Stimulated activated CD4-positive, alpha-beta T cell treated with anti-CD3 and anti-CD28 coated beads, Interleukin-1b, Interleukin-23, amount 100 ng/mL, for 24 hours (primary cell): Measurements from ENCODE around the gene FPR3.

Experiments used
- DNase-seq, 4 experiments: peaks; one replicate each; pipeline ENCODE4 v3.0.0-alpha.2; 2020; ENCODE audit warnings: low read depth in 4 of 4, low spot score in 1 of 4

The FPR3 gene

DNA sequence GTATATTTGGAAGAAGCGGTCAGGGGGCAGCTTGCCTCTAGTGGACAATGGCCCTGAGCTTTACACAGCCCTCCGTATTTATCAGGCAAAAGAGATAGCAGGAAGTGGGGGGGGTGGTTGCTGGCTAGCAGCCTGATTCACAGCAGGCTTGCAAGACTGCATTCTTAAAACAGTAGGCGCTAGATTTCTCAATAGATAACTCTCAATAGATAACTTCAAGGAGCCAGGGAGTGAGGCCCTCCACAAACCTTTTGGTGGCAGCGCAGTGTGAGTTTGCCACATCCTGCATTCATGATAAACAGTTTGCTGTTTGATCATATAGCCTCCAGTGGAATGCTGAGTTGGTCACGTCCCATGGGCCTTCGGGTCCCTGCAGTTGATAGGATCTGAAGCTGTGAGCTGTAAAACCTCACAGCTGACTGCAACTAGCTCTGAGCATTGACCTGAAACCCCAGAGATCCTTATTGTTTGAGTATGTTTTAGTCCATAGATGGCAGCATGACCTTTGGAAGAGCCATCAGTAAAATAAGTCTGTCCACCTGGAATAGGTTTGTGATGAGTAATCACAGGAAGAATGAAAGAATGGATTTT, 12.2 kb downstream of the FPR3 start:
- DNase-seq: no peak

DNA sequence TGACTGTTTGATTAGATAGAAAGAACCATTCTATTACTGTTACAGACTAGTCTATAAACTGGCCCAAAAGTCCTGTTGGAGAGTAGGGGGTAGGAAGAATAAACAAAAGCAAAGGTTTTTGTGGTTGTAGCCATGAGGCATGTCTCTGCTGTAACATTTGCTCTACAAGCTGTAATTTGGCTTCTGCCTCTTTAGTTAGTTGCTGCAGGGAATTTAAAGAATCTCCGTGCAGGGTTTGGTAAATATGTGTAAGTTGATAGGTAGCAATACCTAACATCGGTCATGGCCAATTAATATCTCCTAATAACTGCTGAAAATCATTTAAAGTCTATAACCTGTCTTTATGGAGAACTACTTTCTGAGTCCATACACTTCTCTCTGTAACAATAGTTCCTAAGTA, 13.0 kb downstream of the FPR3 start:
- DNase-seq: no peak

DNA sequence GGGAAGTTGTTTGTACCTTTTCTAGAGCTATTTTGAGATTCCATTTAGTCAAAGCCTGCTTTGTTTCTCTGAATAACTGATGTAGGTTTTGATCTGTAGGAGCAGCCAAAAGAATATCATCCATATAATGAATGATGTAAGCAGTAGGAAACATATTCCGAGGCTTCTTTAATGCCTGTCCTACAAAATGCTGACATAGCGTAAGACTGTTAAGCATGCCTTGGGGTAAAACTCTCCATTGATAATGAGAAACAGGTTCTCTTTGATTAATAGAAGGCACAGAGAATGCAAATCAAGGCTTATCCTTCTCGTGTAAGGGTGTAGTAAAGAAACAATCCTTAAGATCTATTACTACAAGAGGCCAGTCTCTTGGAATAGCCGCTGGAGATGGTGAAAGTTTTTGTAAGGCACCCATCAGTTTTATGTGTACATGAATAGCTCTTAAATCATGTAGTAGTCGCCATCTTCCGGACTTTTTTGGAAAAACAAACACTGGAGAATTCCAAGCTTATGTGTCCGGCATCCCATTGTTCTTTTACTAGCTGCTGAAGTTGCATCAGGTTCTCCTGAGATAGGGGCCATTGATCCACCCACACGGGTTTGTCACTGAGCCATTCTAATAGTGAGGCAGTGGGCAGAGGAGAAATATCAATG, 13.5 kb downstream of the FPR3 start:
- no peak for DNase-seq

DNA sequence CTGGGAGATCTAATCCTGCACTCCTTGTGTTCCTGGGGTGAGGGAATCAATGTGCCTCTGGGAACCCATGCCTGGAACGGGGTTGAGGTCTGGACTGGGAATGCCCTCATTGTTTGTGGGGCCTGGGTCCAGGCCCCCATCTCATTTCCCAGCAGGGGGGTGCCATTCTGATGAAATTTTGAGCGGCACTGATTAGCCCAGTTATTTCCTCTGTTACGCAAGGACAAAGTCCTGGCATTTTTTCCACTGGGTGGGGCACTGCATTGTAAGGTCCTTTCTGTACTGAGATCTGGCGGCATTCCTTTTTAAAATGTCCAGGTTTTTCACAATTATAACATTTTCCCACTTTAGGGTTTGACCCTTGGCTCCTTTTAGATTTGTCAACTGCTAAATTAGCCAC, 14.8 kb downstream of the FPR3 start:
- DNase-seq: no peak

DNA sequence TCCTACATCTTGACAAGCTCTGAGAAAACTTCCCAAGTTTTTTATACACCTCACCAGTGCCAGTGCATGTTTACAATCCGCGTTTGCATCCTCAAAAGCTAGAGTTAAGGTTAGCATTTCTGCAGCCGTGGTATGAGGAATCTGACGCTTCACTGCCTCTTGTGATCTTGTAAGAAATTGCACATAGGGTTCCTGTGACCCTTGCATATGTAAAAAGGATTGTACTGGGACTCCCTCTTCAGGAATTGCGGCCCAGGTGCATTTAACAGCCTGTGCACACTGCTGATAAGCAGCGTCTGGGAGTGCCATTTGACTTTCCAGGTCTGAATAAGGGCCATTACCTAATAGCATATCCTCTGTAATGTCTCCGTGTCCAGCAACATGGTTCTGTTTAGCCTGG, 15.3 kb downstream of the FPR3 start:
- no peak for DNase-seq

DNA sequence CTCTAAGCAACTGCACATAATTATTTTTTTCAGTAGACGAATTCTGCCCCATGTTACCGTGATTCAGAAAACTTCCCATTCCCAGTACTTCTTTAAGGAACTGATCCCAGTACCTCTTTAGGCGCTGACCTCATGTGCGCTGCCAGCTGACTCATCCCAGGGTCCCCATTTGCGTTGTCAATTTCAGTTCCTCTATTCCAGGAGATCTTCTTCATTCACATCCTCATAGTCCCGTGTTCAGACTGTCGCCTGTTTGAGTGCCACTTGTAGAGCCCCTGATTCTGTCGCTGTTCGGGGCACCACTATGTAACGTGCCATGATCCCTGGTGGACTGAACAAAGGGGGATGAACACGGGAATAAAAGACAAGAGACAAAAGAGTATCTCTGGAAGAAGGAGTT, 16.4 kb downstream of the FPR3 start:
- no peak for DNase-seq

DNA sequence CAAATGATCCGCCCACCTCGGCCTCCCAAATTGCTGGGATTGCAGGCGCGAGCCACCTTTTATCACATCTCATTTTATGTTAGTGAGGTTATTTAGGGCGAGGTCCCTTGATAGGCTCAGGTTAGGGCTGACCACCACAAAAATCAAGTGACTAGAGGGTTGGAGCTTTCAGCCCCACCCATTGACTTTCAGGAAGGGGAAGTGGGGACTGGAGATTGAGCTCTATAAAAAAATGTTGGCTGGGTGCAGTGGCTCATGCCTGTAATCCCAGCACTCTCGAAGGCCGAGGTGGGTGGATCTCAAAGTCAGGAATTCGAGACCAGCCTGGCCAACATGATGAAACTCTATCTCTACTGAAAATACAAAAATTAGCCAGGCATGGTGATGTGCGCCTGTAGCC, 20.1 kb downstream of the FPR3 start:
- DNase-seq: no peak

DNA sequence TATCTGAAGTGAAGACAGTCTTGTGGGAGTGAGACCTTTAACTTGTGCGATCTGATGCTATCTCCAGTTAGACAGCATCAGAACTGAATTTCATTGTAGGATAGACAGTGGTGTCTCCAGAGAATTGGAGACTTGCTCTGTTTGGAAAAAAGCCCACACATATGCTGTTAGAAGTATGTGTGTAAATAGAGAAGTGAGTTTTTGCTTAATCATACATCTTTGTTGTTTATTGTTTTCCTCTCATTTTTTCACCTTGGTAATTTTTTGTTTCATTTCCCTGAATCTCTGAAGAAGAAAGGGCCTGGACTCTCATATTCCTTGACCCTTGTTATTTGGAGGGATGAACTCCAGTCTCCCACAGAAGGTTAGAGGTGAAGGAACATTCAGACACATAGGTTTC, 21.8 kb downstream of the FPR3 start:
- no peak for DNase-seq

DNA sequence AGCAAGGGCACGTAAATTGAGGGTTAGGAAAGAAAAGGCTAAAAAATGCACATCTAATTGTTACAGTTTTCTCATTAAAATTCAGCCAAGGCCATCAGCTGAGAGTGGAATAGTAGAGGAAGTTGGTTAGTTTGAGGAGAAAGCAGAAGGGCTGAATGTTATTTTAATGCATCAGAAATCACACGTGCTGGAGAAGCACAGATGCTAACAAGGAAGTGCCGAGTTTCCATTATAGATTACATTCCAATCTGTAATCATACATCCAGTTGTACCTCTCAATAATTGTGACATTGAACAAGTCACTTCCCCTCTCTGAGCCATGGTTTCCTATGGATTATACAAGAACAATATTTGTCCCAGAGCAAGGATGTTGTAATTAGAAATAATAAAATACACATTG, 25.1 kb downstream of the FPR3 start:
- DNase-seq: no peak

DNA sequence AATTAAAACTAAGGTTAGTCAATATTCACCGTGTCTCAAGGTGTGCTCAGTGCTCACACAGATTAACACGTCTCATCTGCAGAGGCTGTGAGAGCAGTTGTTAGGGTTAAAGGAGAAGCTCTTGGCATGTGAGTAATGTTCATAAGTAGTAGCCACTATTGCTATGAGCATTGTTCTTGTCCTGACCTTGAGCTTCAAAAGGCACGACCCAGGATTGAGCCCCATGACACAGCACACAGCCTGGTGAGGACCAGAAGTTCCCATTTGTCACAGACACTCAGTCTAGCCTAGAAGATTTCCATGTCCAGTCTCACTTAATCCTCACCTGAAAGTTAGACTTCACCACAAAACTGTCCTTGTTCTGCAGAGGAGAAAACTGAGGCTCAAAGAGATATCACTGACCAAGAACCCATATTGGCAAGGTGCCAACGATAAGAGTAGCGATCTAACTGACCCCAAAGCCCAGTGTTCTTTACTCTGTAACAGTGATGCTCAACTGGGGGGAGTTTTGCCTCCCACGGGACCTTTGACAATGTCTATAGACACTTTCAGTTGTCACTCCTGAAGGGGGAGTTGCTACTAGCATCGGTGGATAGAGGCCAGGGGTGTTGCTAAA, 26.0 kb downstream of the FPR3 start:
- DNase-seq: no peak

DNA sequence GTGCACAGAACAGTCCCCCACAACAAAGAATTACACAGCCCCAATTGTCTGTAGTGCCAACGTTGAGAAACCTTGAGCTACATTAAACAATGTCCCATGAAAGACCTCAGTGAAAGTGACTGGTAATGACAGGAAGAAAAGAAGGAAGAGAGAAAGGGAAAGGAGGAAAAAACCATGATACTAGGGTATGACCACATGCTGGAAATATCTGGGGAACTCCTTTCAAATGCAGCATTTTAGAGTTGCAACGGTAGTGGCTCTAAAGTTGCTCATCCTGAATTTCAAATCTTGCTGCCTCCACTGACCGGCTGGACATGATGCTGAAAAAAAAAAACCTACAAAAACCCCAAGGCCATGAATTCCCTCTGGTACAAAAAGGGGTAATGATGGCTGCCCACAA, 26.5 kb downstream of the FPR3 start:
- DNase-seq: no peak

DNA sequence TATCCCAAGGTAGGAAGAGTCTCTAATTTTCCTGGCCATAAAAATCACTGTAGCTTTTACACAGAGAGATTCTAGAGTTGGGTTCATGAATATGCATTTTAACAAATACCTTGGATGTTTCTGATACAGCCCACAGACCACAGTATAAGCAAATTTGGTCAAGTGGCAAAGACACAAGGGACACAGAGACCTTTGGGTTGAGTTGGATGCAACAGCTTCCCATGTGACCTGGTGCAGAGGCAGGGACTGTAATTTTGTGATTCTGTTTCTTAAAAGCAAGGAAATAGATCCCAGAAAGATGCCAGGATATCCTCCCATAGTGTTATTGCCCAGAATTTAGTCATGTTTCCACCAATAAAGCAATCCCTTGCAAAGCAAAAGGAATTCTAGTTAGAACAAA, 27.0 kb downstream of the FPR3 start:
- no peak for DNase-seq

DNA sequence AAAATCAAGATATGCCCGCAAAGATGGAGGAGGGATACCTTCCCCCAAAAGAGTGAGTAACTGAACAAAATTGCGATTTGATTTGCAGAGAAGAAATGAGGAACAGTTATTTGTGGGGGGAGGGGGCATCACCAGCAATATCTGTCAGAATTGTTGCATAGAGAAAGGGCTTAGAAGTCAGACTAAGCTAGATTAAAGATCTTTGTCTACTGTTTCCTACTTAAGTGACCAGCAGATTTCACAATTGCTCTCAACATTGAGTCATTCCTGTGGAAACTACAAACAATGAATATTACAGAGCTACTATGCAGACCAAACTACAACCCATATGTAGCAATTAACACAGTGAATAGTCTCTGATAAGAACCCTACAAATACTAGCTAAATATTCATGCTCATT, 27.4 kb downstream of the FPR3 start:
- no peak for DNase-seq

DNA sequence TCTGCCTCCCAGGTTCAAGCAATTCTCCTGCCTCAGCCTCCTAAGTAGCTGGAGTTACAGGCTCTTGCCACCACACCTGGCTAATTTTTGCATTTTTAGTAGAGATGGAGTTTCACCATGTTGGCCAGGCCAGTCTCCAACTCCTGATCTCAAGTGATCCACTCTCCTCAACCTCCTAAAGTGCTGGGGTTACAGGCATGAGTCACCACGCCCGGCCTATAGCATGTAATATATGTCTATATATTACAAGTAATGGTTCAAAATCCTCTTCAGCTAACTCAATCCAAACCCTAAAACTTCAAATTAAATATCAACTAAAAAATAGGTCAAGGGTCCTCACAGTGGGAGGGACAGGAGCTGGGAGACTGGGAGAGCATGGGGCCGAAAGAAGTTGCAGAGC, 28.0 kb downstream of the FPR3 start:
- DNase-seq: no peak

DNA sequence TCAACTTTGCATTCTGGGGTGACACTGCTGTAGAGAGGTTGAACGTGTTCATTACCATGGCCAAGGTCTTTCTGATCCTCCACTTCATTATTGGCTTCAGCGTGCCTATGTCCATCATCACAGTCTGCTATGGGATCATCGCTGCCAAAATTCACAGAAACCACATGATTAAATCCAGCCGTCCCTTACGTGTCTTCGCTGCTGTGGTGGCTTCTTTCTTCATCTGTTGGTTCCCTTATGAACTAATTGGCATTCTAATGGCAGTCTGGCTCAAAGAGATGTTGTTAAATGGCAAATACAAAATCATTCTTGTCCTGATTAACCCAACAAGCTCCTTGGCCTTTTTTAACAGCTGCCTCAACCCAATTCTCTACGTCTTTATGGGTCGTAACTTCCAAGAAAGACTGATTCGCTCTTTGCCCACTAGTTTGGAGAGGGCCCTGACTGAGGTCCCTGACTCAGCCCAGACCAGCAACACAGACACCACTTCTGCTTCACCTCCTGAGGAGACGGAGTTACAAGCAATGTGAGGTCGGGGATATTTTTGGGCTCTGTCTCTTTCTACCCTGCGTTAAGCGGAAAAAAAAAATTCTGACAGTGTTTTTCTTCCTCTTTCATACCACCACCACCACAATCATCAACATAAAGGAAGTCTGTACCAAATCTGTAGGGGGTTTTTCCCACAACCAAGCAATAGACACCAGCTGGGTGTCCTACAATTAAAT, 29.5 kb downstream of the FPR3 start:
- no peak for DNase-seq

DNA sequence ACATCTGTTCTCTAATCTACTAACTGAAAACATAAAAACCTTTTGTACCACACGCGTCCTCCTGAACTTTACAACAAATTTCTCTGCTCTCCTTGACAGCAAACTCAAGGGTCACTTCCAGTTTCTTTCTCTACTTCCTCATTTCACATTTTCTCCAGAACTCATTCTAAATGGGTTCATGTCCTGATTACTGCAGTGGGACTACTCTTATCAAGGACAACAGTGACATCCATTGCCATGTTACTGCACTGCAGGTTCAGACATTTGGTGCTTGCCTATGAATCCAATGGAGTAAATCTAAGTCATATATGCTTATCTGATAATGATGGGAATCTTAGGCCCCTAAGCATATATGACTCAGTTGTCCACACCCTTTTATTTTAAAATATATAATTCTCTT, 35.3 kb downstream of the FPR3 start:
- DNase-seq: no peak

DNA sequence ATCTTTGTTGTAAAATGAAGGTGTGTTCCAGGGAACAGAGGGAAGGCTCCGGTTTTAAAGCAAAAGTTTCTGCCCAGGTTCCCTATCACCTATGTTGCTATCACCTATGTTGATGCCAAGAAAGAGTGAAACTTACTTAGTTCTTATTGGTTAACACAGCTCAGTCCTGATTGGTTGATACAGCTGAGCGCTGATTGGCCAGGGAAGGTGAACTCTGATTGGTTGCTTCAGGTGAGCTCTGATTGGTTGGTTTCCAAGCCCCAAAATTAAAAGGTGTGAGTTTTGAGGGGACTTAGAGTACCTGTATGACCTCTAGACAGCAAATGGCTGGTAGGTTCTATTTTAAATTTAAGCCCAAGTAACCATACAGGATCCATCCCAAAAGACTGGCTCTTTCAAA, 42.2 kb downstream of the FPR3 start:
- no peak for DNase-seq

DNA sequence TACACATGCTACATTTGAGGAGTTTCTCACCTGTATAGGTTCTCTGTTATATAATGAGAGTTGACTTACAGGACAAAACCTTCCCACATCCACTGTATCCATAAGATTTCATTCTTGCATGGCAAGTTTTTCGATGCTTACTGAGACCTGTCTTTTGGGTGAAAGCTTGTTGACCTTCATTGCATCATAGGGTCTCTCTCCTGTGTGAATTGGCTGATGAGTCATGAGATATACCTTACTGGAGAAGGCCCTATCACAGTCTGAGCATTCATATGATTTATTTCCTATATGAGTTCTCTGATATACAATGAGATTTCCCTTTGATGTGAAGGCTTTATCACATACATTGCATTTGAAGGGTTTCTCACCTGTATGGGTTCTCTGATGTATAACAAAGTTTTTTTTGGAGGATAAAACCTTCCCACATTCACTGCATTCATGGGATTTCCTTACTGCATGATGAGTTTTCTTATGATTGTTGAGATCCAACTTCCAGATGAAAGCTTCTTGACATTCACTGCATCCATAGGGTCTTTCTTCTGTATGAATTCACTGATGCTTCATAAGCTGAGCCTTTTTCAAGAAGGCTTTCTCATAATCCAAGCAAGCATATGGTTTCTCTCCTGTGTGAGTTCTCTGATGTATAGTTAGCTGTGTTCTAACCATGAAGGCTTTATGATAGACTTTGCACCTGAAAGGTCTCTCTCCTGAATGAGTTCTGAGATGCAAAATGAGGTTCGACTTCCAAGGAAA, 67.1 kb downstream of the FPR3 start:
- no peak for DNase-seq

DNA sequence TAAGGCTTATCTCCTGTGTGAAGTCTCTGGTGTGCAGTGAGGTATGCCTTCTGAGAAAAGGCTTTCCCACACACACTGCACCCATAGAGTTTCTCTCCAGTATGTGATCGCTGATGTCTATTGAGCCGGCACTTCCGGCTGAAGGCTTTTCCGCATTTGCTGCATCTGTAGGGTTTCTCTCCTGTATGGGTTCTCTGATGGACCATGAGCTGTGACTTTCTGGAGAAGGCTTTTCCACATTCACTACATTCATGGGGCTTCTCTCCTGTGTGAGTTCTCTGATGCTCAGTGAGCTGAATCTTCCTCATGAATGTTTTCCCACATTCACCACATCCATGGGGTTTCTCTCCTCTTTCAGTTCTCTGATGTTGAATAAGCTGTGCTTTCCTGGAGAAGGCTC, 78.1 kb downstream of the FPR3 start:
- no peak for DNase-seq
